Suprapubic skin (tissue), 3 donors: ENCODE data around the gene TRRAP.
"Not testable (repeated sequence)": the region's sequence is repeated elsewhere in the genome, so short reads cannot be mapped to it uniquely, and the experiment has no call there.

Experiments
- EP300 ChIP-seq: sonication (generic); formaldehyde crosslinking; IDR thresholded peaks from one replicate; pipeline ENCODE4 v1.6.1; 2017; ENCODE audit warnings: antibody characterized with exemption
- POLR2A ChIP-seq, 2 donors: fragments of 450-650 bp; IDR thresholded peaks; one replicate each; pipeline ENCODE4 v1.6.1; 2017; ENCODE audit warnings: antibody characterized with exemption in 2 of 2, mild to moderate bottlenecking in 2 of 2, moderate library complexity in 2 of 2
- TF ChIP-seq, protein P1 (sequence below), 2 donors: fragments of 200-600 bp in 1 of 2; fragments of 450-650 bp in 1 of 2; sonication (generic) in 1 of 2; IDR thresholded peaks; one replicate each; pipeline ENCODE4 v1.5.1; 2016 to 2019; ENCODE audit warnings: antibody characterized with exemption in 2 of 2, mild to moderate bottlenecking in 1 of 2, moderate library complexity in 1 of 2

GRCh38 chr7:98842552-98842951, 35.8 kb upstream of the TRRAP start:
- TF ChIP-seq, protein P1, sequence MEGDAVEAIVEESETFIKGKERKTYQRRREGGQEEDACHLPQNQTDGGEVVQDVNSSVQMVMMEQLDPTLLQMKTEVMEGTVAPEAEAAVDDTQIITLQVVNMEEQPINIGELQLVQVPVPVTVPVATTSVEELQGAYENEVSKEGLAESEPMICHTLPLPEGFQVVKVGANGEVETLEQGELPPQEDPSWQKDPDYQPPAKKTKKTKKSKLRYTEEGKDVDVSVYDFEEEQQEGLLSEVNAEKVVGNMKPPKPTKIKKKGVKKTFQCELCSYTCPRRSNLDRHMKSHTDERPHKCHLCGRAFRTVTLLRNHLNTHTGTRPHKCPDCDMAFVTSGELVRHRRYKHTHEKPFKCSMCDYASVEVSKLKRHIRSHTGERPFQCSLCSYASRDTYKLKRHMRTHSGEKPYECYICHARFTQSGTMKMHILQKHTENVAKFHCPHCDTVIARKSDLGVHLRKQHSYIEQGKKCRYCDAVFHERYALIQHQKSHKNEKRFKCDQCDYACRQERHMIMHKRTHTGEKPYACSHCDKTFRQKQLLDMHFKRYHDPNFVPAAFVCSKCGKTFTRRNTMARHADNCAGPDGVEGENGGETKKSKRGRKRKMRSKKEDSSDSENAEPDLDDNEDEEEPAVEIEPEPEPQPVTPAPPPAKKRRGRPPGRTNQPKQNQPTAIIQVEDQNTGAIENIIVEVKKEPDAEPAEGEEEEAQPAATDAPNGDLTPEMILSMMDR (IDR thresholded peaks at IDR 0.05) = not testable (repeated sequence)
- not testable (repeated sequence) for TF ChIP-seq POLR2A (IDR thresholded peaks at IDR 0.05); EP300
